GM12878 (cell line): ENCODE measurements around the gene SEC24C. TPM values are rescaled to one million over a fixed set of nuclear protein-coding genes. Genes with fewer than 3 reads are reported as not detected.

Experiments used
- ATAC-seq: fragments of 200-7000 bp; cut with Tn5 transposase; 3 replicates; pipeline ENCODE4 v1.9.1; 2020; ENCODE audit warnings: mild to moderate bottlenecking, moderate library complexity
- BruUV-seq: library from RNA; stranded (reverse); fragments of 400-500 nt; replicated peaks from 2 replicates; lab custom pipeline; 2021; lab: Mats Ljungman, UMichigan
- CTCF ChIA-PET: fragments of 300-600 bp; sonication (Branson Sonifier 250); formaldehyde crosslinking; extraction: SDS; loops from one replicate; lab custom pipeline; 2021; ENCODE audit warnings: inconsistent platforms; lab: Yijun Ruan, JAX
- POLR2A ChIA-PET: fragments of 350-600 bp; formaldehyde crosslinking; extraction: SDS; loops from one replicate; lab custom pipeline; 2021; ENCODE audit warnings: inconsistent platforms; lab: Charles Lee
- RAD21 ChIA-PET: fragments of 300-600 bp; sonication (Branson Sonifier 250); formaldehyde crosslinking; loops from one replicate; lab custom pipeline; 2023; ENCODE audit warnings: antibody characterized with exemption; ENCODE audit not compliant: unreplicated experiment; lab: Charles Lee
- SMC1A ChIA-PET: fragments of 300-600 bp; sonication (Branson Sonifier 250); formaldehyde crosslinking; loops from one replicate; lab custom pipeline; 2023; ENCODE audit not compliant: unreplicated experiment, uncharacterized antibody; lab: Charles Lee
- DNase-seq: peaks from one replicate; pipeline ENCODE4 v3.0.0-alpha.2; 2011; ENCODE audit warnings: low read depth, low spot score
- FAIRE-seq: peaks from 3 replicates; lab custom pipeline; 2011; peaks lifted over from hg19 to GRCh38; lab: Jason Lieb, UNC
- H2AFZ ChIP-seq: 2 replicates; pipeline ENCODE4 v1.6.0; 2011; ENCODE audit warnings: low read depth, low read length, control low read depth; ENCODE audit not compliant: control insufficient read depth
- H3K27ac ChIP-seq: 2 replicates; pipeline ENCODE4 v1.5.1; 2011; ENCODE audit warnings: control low read depth; ENCODE audit not compliant: control insufficient read depth, insufficient read depth
- H3K27me3 ChIP-seq, 2 experiments: replicated peaks in 1 of 2; 2 replicates each; pipeline versions ENCODE4 v1.6.0 to v1.6.1; 2011; ENCODE audit warnings: low read length in 1 of 2; ENCODE audit not compliant: control insufficient read depth in 2 of 2, insufficient read depth in 2 of 2
- H3K36me3 ChIP-seq, 2 experiments: 2 replicates each; pipeline ENCODE4 v1.5.1; 2011; ENCODE audit warnings: low read length in 1 of 2; ENCODE audit not compliant: control insufficient read depth in 2 of 2, insufficient read depth in 2 of 2
- H3K4me1 ChIP-seq: 2 replicates; pipeline ENCODE4 v1.6.1; 2011; ENCODE audit warnings: mild to moderate bottlenecking, low read length, moderate library complexity, mixed read lengths; ENCODE audit not compliant: control insufficient read depth, insufficient read depth
- H3K4me2 ChIP-seq: 2 replicates; pipeline ENCODE4 v1.6.0; 2011; ENCODE audit warnings: control low read depth; ENCODE audit not compliant: control insufficient read depth, insufficient read depth
- H3K4me3 ChIP-seq: fragments of 200-600 bp; sonication (generic); 2 replicates; pipeline ENCODE4 v1.5.1; 2016
- H3K79me2 ChIP-seq: 2 replicates; pipeline ENCODE4 v1.6.0; 2011; ENCODE audit warnings: low read length; ENCODE audit not compliant: control insufficient read depth, insufficient read depth
- H3K9ac ChIP-seq: 2 replicates; pipeline ENCODE4 v1.8.0; 2011; ENCODE audit warnings: low read length, control low read depth, mixed read lengths; ENCODE audit not compliant: control insufficient read depth, insufficient read depth
- H3K9me3 ChIP-seq: replicated peaks from 3 replicates; pipeline ENCODE4 v1.5.1; 2011; ENCODE audit warnings: mild to moderate bottlenecking, low read length; ENCODE audit not compliant: control insufficient read depth, insufficient read depth
- H4K20me1 ChIP-seq: 2 replicates; pipeline ENCODE4 v1.6.0; 2011; ENCODE audit not compliant: control insufficient read depth, insufficient read depth
- BRCA1 ChIP-seq: IDR thresholded peaks from 2 replicates; pipeline ENCODE4 v1.6.1; 2011; ENCODE audit warnings: low read depth, low read length, improper control_type of control experiment
- CTCF ChIP-seq, 3 experiments: IDR thresholded peaks in 2 of 3; conservative IDR thresholded peaks in 1 of 3; 2 replicates each; pipeline ENCODE4 v1.5.1; 2011; ENCODE audit warnings: low read depth in 3 of 3, low read length in 3 of 3, mild to moderate bottlenecking in 3 of 3, control low read depth in 2 of 3, moderate library complexity in 2 of 3, inconsistent platforms in 1 of 3, mixed read lengths in 1 of 3; ENCODE audit not compliant: control insufficient read depth in 2 of 3, insufficient read depth in 1 of 3; ENCODE audit errors: extremely low read depth in 1 of 3
- EGR1 ChIP-seq, 2 experiments: IDR thresholded peaks; 1 replicate in 1 of 2; 2 replicates in 1 of 2; pipeline ENCODE4 v1.6.1; 2011 to 2012; ENCODE audit warnings: low read depth in 2 of 2, low read length in 2 of 2, borderline replicate concordance in 1 of 2, mild to moderate bottlenecking in 1 of 2, moderate library complexity in 1 of 2
- ESRRA ChIP-seq: IDR thresholded peaks from 2 replicates; pipeline ENCODE4 v1.6.1; 2012; ENCODE audit warnings: mild to moderate bottlenecking, low read length, improper control_type of control experiment
- ETV6 ChIP-seq, 2 experiments: fragments of 450-650 bp in 1 of 2; IDR thresholded peaks in 1 of 2; conservative IDR thresholded peaks in 1 of 2; 2 replicates each; pipeline ENCODE4 v1.6.1; 2014; ENCODE audit warnings: antibody characterized with exemption in 1 of 2, borderline replicate concordance in 1 of 2, low read depth in 1 of 2, mild to moderate bottlenecking in 1 of 2, moderate library complexity in 1 of 2
- LARP7 ChIP-seq: fragments of 450-650 bp; IDR thresholded peaks from 2 replicates; pipeline ENCODE4 v1.6.1; 2017; ENCODE audit warnings: mild to moderate bottlenecking
- MEF2A ChIP-seq: IDR thresholded peaks from 2 replicates; pipeline ENCODE4 v1.6.1; 2011; ENCODE audit warnings: low read depth, mild to moderate bottlenecking, low read length, moderate library complexity; ENCODE audit not compliant: insufficient read depth
- NFXL1 ChIP-seq: fragments of 450-650 bp; IDR thresholded peaks from 2 replicates; pipeline ENCODE4 v1.6.1; 2017; ENCODE audit warnings: antibody characterized with exemption, mild to moderate bottlenecking, borderline replicate concordance
- PKNOX1 ChIP-seq: fragments of 450-650 bp; IDR thresholded peaks from 2 replicates; pipeline ENCODE4 v1.6.1; 2016; ENCODE audit warnings: mild to moderate bottlenecking
- RELA ChIP-seq: fragments of 450-650 bp; IDR thresholded peaks from 2 replicates; pipeline ENCODE4 v1.8.0; 2014; ENCODE audit warnings: borderline replicate concordance; ENCODE audit not compliant: partially characterized antibody
- SREBF1 ChIP-seq: IDR thresholded peaks from 2 replicates; pipeline ENCODE4 v1.6.1; 2012; ENCODE audit warnings: mild to moderate bottlenecking, low read length
- SREBF2 ChIP-seq: IDR thresholded peaks from 2 replicates; pipeline ENCODE4 v1.6.1; 2012; ENCODE audit warnings: mild to moderate bottlenecking, low read length
- YY1 ChIP-seq: IDR thresholded peaks from 2 replicates; pipeline ENCODE4 v1.6.1; 2011; ENCODE audit warnings: low read depth, mild to moderate bottlenecking, low read length
- ZBTB40 ChIP-seq: fragments of 450-650 bp; IDR thresholded peaks from 2 replicates; pipeline ENCODE4 v1.6.1; 2016; ENCODE audit warnings: mild to moderate bottlenecking, moderate library complexity, borderline replicate concordance
- ZNF217 ChIP-seq: fragments of 450-650 bp; IDR thresholded peaks from 2 replicates; pipeline ENCODE4 v1.6.1; 2017; ENCODE audit warnings: antibody characterized with exemption, mild to moderate bottlenecking
- ZZZ3 ChIP-seq: IDR thresholded peaks from 2 replicates; pipeline ENCODE4 v1.6.1; 2011; ENCODE audit warnings: low read depth; ENCODE audit not compliant: control insufficient read depth, insufficient read length
- WGBS: methylation state at CpG from one replicate; pipeline ENCODE4 v1.1.6; 2016; ENCODE audit warnings: low lambda C conversion rate; ENCODE audit not compliant: insufficient replicate concordance, insufficient coverage; ENCODE audit errors: missing lambda C conversion rate; 5-methylcytosine and 5-hydroxymethylcytosine counted together
- in situ Hi-C: fragments of 300-500 bp; cut with MboI; formaldehyde crosslinking; loops from 9 replicates; pipeline ENCODE4 v1.14.3; 2018; ENCODE audit warnings: mixed read lengths
- intact Hi-C: fragments of 100-400 bp; cut with micrococcal nuclease; formaldehyde crosslinking; loops from one replicate; pipeline ENCODE4 v1.14.2; 2022; ENCODE audit not compliant: unreplicated experiment
- polyA plus RNA-seq, 11 experiments: library from polyadenylated mRNA; depleted of rRNA in 4 of 11; unstranded in 6 of 11; stranded (reverse) in 5 of 11; fragments of >200 nt; fragmentation: Nextera tagmentation in 4 of 11; fragmentation: Illumina TruSeq in 1 of 11; extraction: Ambion mirVana in 4 of 11; extraction: Trizol in 1 of 11; gene quantifications; 1 replicate in 1 of 11; 2 replicates in 10 of 11; pipeline versions ENCODE4 v1.2.1 to v1.2.3, GENCODE V29; 2011 to 2016; ENCODE audit warnings: inconsistent platforms in 2 of 11, missing spikeins in 2 of 11, low read depth in 1 of 11
- total RNA-seq, 4 experiments: library from RNA; depleted of rRNA in 3 of 4; stranded (reverse); fragments of >200 nt in 3 of 4; fragmentation: Illumina TruSeq in 1 of 4; extraction: Trizol in 1 of 4; gene quantifications; 2 replicates each; pipeline versions ENCODE4 v1.2.1 to v1.2.3, GENCODE V29; 2013 to 2021

Gene SEC24C
- total and polyA plus RNA-seq, 10 of the 15 experiments (the other 5 are each of a cell fraction or from before 2014, with no cell fraction given): 12.7 to 117 (median 73.8) TPM

GRCh38 chr10:73790886-73791625 lies 46.9 kb downstream of the SEC24C start:
- ChIA-PET CTCF (no interaction called here), POLR2A (no interaction called here), SMC1A (interaction anchor here (0.9 kb wide), 1 partner anchor 18 kb away, joined by 4 read pairs; no protein-coding TSS in a partner anchor), RAD21 (interaction anchor here (2.4 kb wide), 1 partner anchor 13 kb away, joined by 6 read pairs; no protein-coding TSS in a partner anchor)
- no peak overlapping the region for H2AFZ ChIP-seq
- H3K27me3 ChIP-seq: no peaks in the 10 kb centered on the region
- no TSS peak for BruUV-seq
- H3K9me3 ChIP-seq: no peaks in the 10 kb centered on the region
- H3K4me1 ChIP-seq: peaks cover 5% of the 10 kb centered on the region; the same call in 1 of the 2 replicates
- in situ Hi-C loops: no loop called here
- WGBS: 94% methylated on average over 22 of the region's 22 CpGs
- peaks cover 20% of the 10 kb centered on the region for H3K79me2 ChIP-seq
- FAIRE-seq: no peak
- peaks cover 4% of the 10 kb centered on the region; the same call in 1 of the 2 replicates for H4K20me1 ChIP-seq
- intact Hi-C loops: no loop called here
- peaks cover 18 to 21% of the 10 kb centered on the region in 2 experiments for H3K36me3 ChIP-seq
- no peak for DNase-seq
- no peak overlapping the region for H3K4me3 ChIP-seq
- no peak overlapping the region for H3K9ac ChIP-seq
- no peak for TF ChIP-seq CTCF (IDR thresholded peaks at IDR 0.05 in 2 of 3, conservative IDR thresholded peaks at IDR 0.05 in 1 of 3; ENCODE audit: control insufficient read depth in 2 of 3, extremely low read depth in 1 of 3, insufficient read depth in 1 of 3, low read depth in 3 of 3, low read length in 3 of 3)
- TF ChIP-seq BRCA1: no peak
- no peak for TF ChIP-seq SREBF1
- TF ChIP-seq EGR1 (IDR thresholded peaks at IDR 0.05; ENCODE audit: borderline replicate concordance in 1 of 2, low read depth in 2 of 2, low read length in 2 of 2): no peak
- no peak for TF ChIP-seq NFXL1
- no peak for TF ChIP-seq RELA
- TF ChIP-seq ETV6 (conservative IDR thresholded peaks at IDR 0.05 in 1 of 2, IDR thresholded peaks at IDR 0.05 in 1 of 2; ENCODE audit: borderline replicate concordance in 1 of 2, low read depth in 1 of 2): no peak
- TF ChIP-seq ZBTB40: no peak
- TF ChIP-seq YY1: no peak
- no peak for TF ChIP-seq PKNOX1
- TF ChIP-seq SREBF2: no peak
- no peak for TF ChIP-seq MEF2A
- no peak for TF ChIP-seq ZNF217
- no peak for TF ChIP-seq ZZZ3
- no peak for TF ChIP-seq LARP7
- no peak for TF ChIP-seq ESRRA
- no peak overlapping the region for H3K4me2 ChIP-seq
- no peak overlapping the region for H3K27ac ChIP-seq
- no peak for ATAC-seq
